ENCODE results near the gene INSYN2B.
A peak's percentile ranks its signal among the peaks of the same experiment; 100 is the strongest.

Gene INSYN2B

GRCh38 chr5:169938439-169938838, 41.9 kb downstream of the INSYN2B start:
- DNase-seq, result no peak
- intact Hi-C loops (cut with DNase I), result no loop called here

- intact Hi-C loops (cut with DNase I), result no loop called here
- no peak for DNase-seq
Observed at GRCh38 chr5:169935762-169936161, 44.5 kb downstream of the INSYN2B start.

GRCh38 chr5:169934990-169935389, 45.3 kb downstream of the INSYN2B start:
- no peak for DNase-seq
- intact Hi-C loops (cut with DNase I), result no loop called here

- intact Hi-C loops (cut with DNase I), result no loop called here
- no peak for DNase-seq
Observed at GRCh38 chr5:169933616-169934015, 46.7 kb downstream of the INSYN2B start.

- DNase-seq, result no peak
- intact Hi-C loops (cut with DNase I), result no loop called here
Observed at GRCh38 chr5:169933127-169933526, 47.2 kb downstream of the INSYN2B start.

- intact Hi-C loops (cut with DNase I), result no loop called here
- DNase-seq, result no peak
Observed at GRCh38 chr5:169923988-169924387, 56.3 kb downstream of the INSYN2B start.

GRCh38 chr5:169922474-169922873, 57.8 kb downstream of the INSYN2B start:
- DNase-seq, result no peak
- intact Hi-C loops (cut with DNase I), result no loop called here

- DNase-seq, result no peak
- intact Hi-C loops (cut with DNase I), result no loop called here
Observed at GRCh38 chr5:169921949-169922348, 58.3 kb downstream of the INSYN2B start.

GRCh38 chr5:169921384-169921783, 58.9 kb downstream of the INSYN2B start:
- DNase-seq, result no peak
- intact Hi-C loops (cut with DNase I), result no loop called here

GRCh38 chr5:169920474-169920873, 59.8 kb downstream of the INSYN2B start:
- intact Hi-C loops (cut with DNase I), result no loop called here
- no peak for DNase-seq

GRCh38 chr5:169918228-169918627, 62.1 kb downstream of the INSYN2B start:
- no peak for DNase-seq
- intact Hi-C loops (cut with DNase I), result no loop called here

- intact Hi-C loops (cut with DNase I), result no loop called here
- DNase-seq, result no peak
Observed at GRCh38 chr5:169917500-169917899, 62.8 kb downstream of the INSYN2B start.

GRCh38 chr5:169914766-169915165, 65.5 kb downstream of the INSYN2B start:
- intact Hi-C loops (cut with DNase I), result no loop called here
- DNase-seq, result peak; percentile 28 to 95 (median 62)

GRCh38 chr5:169913479-169913878, 66.8 kb downstream of the INSYN2B start:
- DNase-seq, result no peak

GRCh38 chr5:169911448-169912212, 68.7 kb downstream of the INSYN2B start:
- no peak for DNase-seq
- intact Hi-C loops (cut with DNase I), result no loop called here

More at GRCh38 chr5:169913479-169913878, 66.8 kb downstream of the INSYN2B start:
- intact Hi-C loops (cut with DNase I), result no loop called here

GRCh38 chr5:169910393-169910792, 69.9 kb downstream of the INSYN2B start:
- DNase-seq, result no peak
- intact Hi-C loops (cut with DNase I), result no loop called here

- no peak for DNase-seq
- intact Hi-C loops (cut with DNase I), result no loop called here
Observed at GRCh38 chr5:169909945-169910344, 70.3 kb downstream of the INSYN2B start.

GRCh38 chr5:169908864-169909263, 71.4 kb downstream of the INSYN2B start:
- DNase-seq, result no peak

GRCh38 chr5:169906745-169907649, 73.3 kb downstream of the INSYN2B start:
- no peak for DNase-seq
- intact Hi-C loops (cut with DNase I), result no loop called here

More at GRCh38 chr5:169908864-169909263, 71.4 kb downstream of the INSYN2B start:
- intact Hi-C loops (cut with DNase I), result no loop called here

GRCh38 chr5:169905017-169905416, 75.3 kb downstream of the INSYN2B start:
- no peak for DNase-seq
- intact Hi-C loops (cut with DNase I), result no loop called here

GRCh38 chr5:169904508-169904907, 75.8 kb downstream of the INSYN2B start:
- DNase-seq, result no peak
- intact Hi-C loops (cut with DNase I), result no loop called here

GRCh38 chr5:169904059-169904458, 76.2 kb downstream of the INSYN2B start:
- intact Hi-C loops (cut with DNase I), result no loop called here
- no peak for DNase-seq

Data from posterior cingulate gyrus (tissue), 11 donors.